ENCODE results near the gene UBALD1.

UBALD1 gene

GRCh38 chr16:4613636-4614570, 785 bp downstream of the UBALD1 start:
- peak; percentile 22 for DNase-seq

GRCh38 chr16:4612977-4613635, 1.6 kb downstream of the UBALD1 start:
- DNase-seq: no peak

- DNase-seq: no peak
Observed at GRCh38 chr16:4612474-4612931, 2.2 kb downstream of the UBALD1 start.

- no peak for DNase-seq
Observed at GRCh38 chr16:4611337-4612021, 3.2 kb downstream of the UBALD1 start.

GRCh38 chr16:4610011-4611005, 4.4 kb downstream of the UBALD1 start:
- no peak for DNase-seq

- no peak for DNase-seq
Observed at GRCh38 chr16:4609200-4610010, 5.3 kb downstream of the UBALD1 start.

- DNase-seq: no peak
Observed at GRCh38 chr16:4608704-4608980, 6.0 kb downstream of the UBALD1 start.

- DNase-seq: no peak
Observed at GRCh38 chr16:4607841-4608703, 6.6 kb downstream of the UBALD1 start.

- DNase-seq: no peak
Observed at GRCh38 chr16:4606354-4606753, 8.3 kb downstream of the UBALD1 start.

- DNase-seq: no peak
Observed at GRCh38 chr16:4604401-4604800, 10.3 kb downstream of the UBALD1 start.

GRCh38 chr16:4603624-4604170, 11.0 kb downstream of the UBALD1 start:
- no peak for DNase-seq

GRCh38 chr16:4602331-4602730, 12.4 kb downstream of the UBALD1 start:
- DNase-seq: no peak

- DNase-seq: no peak
Observed at GRCh38 chr16:4601864-4602186, 12.9 kb downstream of the UBALD1 start.

- DNase-seq: no peak
Observed at GRCh38 chr16:4601036-4601863, 13.4 kb downstream of the UBALD1 start.

- DNase-seq: no peak
Observed at GRCh38 chr16:4599545-4599944, 15.1 kb downstream of the UBALD1 start.

GRCh38 chr16:4599037-4599436, 15.7 kb downstream of the UBALD1 start:
- no peak for DNase-seq

- no peak for DNase-seq
Observed at GRCh38 chr16:4597174-4597573, 17.5 kb downstream of the UBALD1 start.

- no peak for DNase-seq
Observed at GRCh38 chr16:4594433-4595410, 20.0 kb downstream of the UBALD1 start.

All from CD4-positive, alpha-beta T cell treated with Interleukin-10 for 1 hour (primary cell).